ENCODE data around the gene SUPT7L.
"Not testable (repeated sequence)": the region's sequence is repeated elsewhere in the genome, so short reads cannot be mapped to it uniquely, and the experiment has no call there.

SUPT7L gene

GRCh38 chr2:27638709-27639108 lies 24.7 kb downstream of the SUPT7L start:
- Histone ChIP-seq H4K20me1 (ENCODE audit: insufficient read depth, low read length) (no peaks in the 10 kb centered on the region), H3K79me2 (ENCODE audit: low read length) (no peaks in the 10 kb centered on the region), H3K9me3 (ENCODE audit: insufficient read depth, low read length) (no peaks in the 10 kb centered on the region), H2AFZ (ENCODE audit: low read depth, low read length) (no peak overlapping the region), H3K4me2 (ENCODE audit: low read length) (no peak overlapping the region), H3K4me3 (ENCODE audit: low read length) (no peak overlapping the region), H3K9ac (ENCODE audit: low read length) (no peak overlapping the region), H3K4me1 (ENCODE audit: low read length) (no peaks in the 10 kb centered on the region), H3K36me3 (replicated peaks; ENCODE audit: low read depth, low read length) (peaks cover 11% of the 10 kb centered on the region), H3K27ac (ENCODE audit: low read length) (no peak overlapping the region), H3K27me3 (ENCODE audit: low read depth, low read length) (no peaks in the 10 kb centered on the region)
- TF ChIP-seq CTCF (IDR thresholded peaks at IDR 0.05; ENCODE audit: low read depth, low read length) (no peak), EZH2phosphoT487 (IDR thresholded peaks at IDR 0.05; ENCODE audit: low read depth) (no peak)

GRCh38 chr2:27638037-27638637 lies 25.3 kb downstream of the SUPT7L start:
- no peaks in the 10 kb centered on the region for H3K4me1 ChIP-seq (ENCODE audit: low read length)
- no peak overlapping the region for H3K27ac ChIP-seq (ENCODE audit: low read length)
- TF ChIP-seq EZH2phosphoT487 (IDR thresholded peaks at IDR 0.05; ENCODE audit: low read depth) (no peak), CTCF (IDR thresholded peaks at IDR 0.05; ENCODE audit: low read depth, low read length) (no peak)
- no peak overlapping the region for H3K4me2 ChIP-seq (ENCODE audit: low read length)
- H3K36me3 ChIP-seq (replicated peaks; ENCODE audit: low read depth, low read length), result peaks cover 11% of the 10 kb centered on the region
- no peaks in the 10 kb centered on the region for H3K27me3 ChIP-seq (ENCODE audit: low read depth, low read length)
- no peaks in the 10 kb centered on the region for H3K79me2 ChIP-seq (ENCODE audit: low read length)
- no peak overlapping the region for H3K9ac ChIP-seq (ENCODE audit: low read length)
- no peak overlapping the region for H3K4me3 ChIP-seq (ENCODE audit: low read length)
- no peaks in the 10 kb centered on the region for H3K9me3 ChIP-seq (ENCODE audit: insufficient read depth, low read length)
- H2AFZ ChIP-seq (ENCODE audit: low read depth, low read length), result no peak overlapping the region
- H4K20me1 ChIP-seq (ENCODE audit: insufficient read depth, low read length), result no peaks in the 10 kb centered on the region

- Histone ChIP-seq H3K4me2 (ENCODE audit: low read length) (no peak overlapping the region), H3K9me3 (ENCODE audit: insufficient read depth, low read length) (no peaks in the 10 kb centered on the region), H3K4me1 (ENCODE audit: low read length) (no peaks in the 10 kb centered on the region), H3K27ac (ENCODE audit: low read length) (no peak overlapping the region), H3K36me3 (replicated peaks; ENCODE audit: low read depth, low read length) (peaks cover 21% of the 10 kb centered on the region), H4K20me1 (ENCODE audit: insufficient read depth, low read length) (no peaks in the 10 kb centered on the region), H2AFZ (ENCODE audit: low read depth, low read length) (no peak overlapping the region), H3K4me3 (ENCODE audit: low read length) (no peak overlapping the region), H3K27me3 (ENCODE audit: low read depth, low read length) (no peaks in the 10 kb centered on the region), H3K79me2 (ENCODE audit: low read length) (no peaks in the 10 kb centered on the region), H3K9ac (ENCODE audit: low read length) (no peak overlapping the region)
- no peak for TF ChIP-seq EZH2phosphoT487 (IDR thresholded peaks at IDR 0.05; ENCODE audit: low read depth)
Measured at GRCh38 chr2:27636766-27637165, 26.6 kb downstream of the SUPT7L start.

DNA sequence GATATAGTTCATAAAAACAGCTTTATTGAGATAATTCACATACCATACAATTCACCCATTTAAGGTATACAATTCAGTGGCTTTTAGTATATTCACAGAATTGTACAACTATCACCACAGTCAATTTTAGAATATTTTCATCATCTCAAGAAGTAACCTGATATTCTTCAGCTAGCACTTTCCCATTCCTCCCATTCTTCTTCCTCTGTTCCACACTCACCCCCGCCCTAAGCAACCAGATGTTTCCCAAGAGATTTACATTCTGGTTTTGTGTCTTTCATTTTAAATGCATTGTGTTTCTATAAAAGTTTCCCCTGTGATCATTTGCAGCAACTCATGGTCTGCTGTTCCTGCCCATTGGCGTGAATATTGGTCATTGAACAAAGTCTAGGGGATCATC lies 29.1 kb downstream of the SUPT7L start:
- H3K4me2 ChIP-seq (ENCODE audit: low read length), result no peak overlapping the region
- H3K9ac ChIP-seq (ENCODE audit: low read length), result no peak overlapping the region
- no peaks in the 10 kb centered on the region for H3K9me3 ChIP-seq (ENCODE audit: insufficient read depth, low read length)
- no peak for TF ChIP-seq CTCF (IDR thresholded peaks at IDR 0.05; ENCODE audit: low read depth, low read length)
- no peak for TF ChIP-seq EZH2phosphoT487 (IDR thresholded peaks at IDR 0.05; ENCODE audit: low read depth)
- H3K4me3 ChIP-seq (ENCODE audit: low read length), result no peak overlapping the region
- H3K27me3 ChIP-seq (ENCODE audit: low read depth, low read length), result no peaks in the 10 kb centered on the region
- H4K20me1 ChIP-seq (ENCODE audit: insufficient read depth, low read length), result no peaks in the 10 kb centered on the region
- peaks cover 29% of the 10 kb centered on the region for H3K36me3 ChIP-seq (replicated peaks; ENCODE audit: low read depth, low read length)
- H3K79me2 ChIP-seq (ENCODE audit: low read length), result peaks cover 7% of the 10 kb centered on the region
- peaks cover 3% of the 10 kb centered on the region; the same call in 1 of the 2 replicates for H3K4me1 ChIP-seq (ENCODE audit: low read length)
- no peak overlapping the region for H2AFZ ChIP-seq (ENCODE audit: low read depth, low read length)
- no peak overlapping the region for H3K27ac ChIP-seq (ENCODE audit: low read length)

DNA sequence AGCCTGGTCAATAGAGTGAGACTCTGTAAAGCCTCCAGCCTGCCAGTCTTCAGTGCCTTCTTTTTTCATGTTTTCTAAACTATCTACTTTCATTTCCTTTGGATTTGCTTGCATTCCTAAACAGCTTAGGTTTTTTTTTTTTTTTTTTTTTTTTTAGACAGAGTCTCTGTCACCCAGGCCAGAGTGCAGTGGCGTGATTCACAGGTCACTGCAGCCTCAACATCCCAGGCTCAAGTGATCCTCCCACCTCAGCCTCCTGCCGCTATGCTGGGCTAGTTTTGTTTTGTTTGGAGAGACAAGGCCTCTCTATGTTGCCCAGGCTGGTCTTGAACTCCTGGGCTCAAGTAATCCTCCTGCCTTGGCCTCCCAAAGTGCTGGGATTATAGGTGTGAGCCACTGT lies 33.2 kb downstream of the SUPT7L start:
- H3K27ac ChIP-seq (ENCODE audit: low read length); H2AFZ ChIP-seq (ENCODE audit: low read depth, low read length); H3K9ac ChIP-seq (ENCODE audit: low read length); H3K4me2 ChIP-seq (ENCODE audit: low read length); H3K9me3 ChIP-seq (ENCODE audit: insufficient read depth, low read length); H3K27me3 ChIP-seq (ENCODE audit: low read depth, low read length); H3K4me3 ChIP-seq (ENCODE audit: low read length); H4K20me1 ChIP-seq (ENCODE audit: insufficient read depth, low read length): not testable (repeated sequence)
- Histone ChIP-seq H3K79me2 (ENCODE audit: low read length) (peaks cover 11% of the 10 kb centered on the region), H3K4me1 (ENCODE audit: low read length) (peaks cover 15% of the 10 kb centered on the region), H3K36me3 (replicated peaks; ENCODE audit: low read depth, low read length) (peaks cover 26% of the 10 kb centered on the region)
